ENCODE results near the gene DPH7. TPM values are rescaled to one million over a fixed set of nuclear protein-coding genes. Genes with fewer than 3 reads are reported as not detected.
A peak's percentile ranks its signal among the peaks of the same experiment; 100 is the strongest.

The DPH7 gene
- total and polyA plus RNA-seq, 2 donors = 26.2 to 93.1 TPM

DNA sequence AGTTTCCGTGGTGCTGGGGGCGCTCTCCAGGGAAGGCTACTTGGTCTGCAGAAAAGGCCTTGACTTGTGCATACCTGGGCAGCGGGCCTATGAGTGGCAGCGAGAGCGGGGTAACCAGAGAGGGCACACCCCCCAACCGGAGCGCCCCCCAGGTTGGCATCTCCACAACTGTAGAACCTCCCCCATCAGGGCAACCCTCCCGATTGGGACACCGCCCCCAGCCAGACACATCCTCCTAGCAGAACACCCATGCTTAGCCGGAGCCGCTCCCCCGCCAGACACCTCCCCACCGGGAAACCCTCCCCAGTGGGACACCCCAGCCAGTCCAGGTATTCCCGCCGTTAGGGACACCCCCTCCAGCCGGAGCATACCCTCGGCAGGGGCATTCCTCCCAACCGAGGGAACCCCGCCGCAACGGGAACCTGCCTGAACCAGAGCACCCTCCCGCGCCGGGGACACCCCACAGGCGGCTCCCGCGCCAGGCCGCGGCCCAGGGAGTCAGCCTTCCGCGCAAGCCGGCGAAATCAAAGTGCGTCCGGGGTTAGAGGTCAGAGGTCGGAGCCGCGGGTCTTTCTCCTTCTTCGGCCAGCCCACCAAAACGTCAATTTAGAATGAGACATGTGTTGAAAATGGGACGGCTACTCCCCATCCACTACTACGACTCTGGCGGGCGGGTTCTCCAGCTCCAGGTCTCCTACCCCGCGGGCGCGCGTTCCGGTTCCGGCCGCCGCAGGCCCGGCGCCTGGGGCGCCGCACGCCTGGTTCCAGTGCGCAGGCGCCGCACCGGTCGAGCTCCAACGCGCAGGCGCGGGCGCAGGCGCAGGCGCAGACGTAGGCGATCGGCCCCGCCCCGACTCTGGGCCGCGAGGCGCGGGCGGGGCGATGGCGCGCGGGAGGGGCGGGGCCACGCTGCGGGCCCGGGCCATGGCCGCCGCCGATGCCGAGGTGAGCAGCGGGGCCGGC lies 39.7 kb upstream of the DPH7 start, which contains the start of gene EHMT1:
TSS of gene EHMT1 (plus strand) at position 901 of the 963 bp plus-strand sequence. CDS start at position 925, 24 bp downstream.
- peak; percentile 62 to 93 (median 78) for DNase-seq (ENCODE audit: low read depth in 6 of 9, low spot score in 9 of 9)
- peaks cover 19 to 24% of the 10 kb centered on the region in 2 donors for H3K4me1 ChIP-seq (ENCODE audit: control insufficient read depth in 2 of 2, insufficient read depth in 2 of 2, low read length in 2 of 2)
- no peaks in the 10 kb centered on the region for H3K9me3 ChIP-seq (ENCODE audit: control insufficient read depth in 2 of 2, insufficient read depth in 1 of 2, low read length in 1 of 2)
- WGBS = under 1% methylated on average over 94 of the region's 94 CpGs
- peak within 1 kb of the TSS; percentile 79 to 85 for H3K4me3 ChIP-seq (ENCODE audit: low read length in 2 of 2)
- no peaks in the 10 kb centered on the region for H3K27me3 ChIP-seq (ENCODE audit: control insufficient read depth in 2 of 2, insufficient read depth in 1 of 2, low read length in 1 of 2)
- peaks cover 22 to 25% of the 10 kb centered on the region in 2 donors for H3K36me3 ChIP-seq (ENCODE audit: control insufficient read depth in 2 of 2, insufficient read depth in 2 of 2, low read length in 1 of 2)
- H3K27ac ChIP-seq (ENCODE audit: low read depth in 1 of 2, low read length in 1 of 2) = peak within 1 kb of the TSS; percentile 83 to 91

DNA sequence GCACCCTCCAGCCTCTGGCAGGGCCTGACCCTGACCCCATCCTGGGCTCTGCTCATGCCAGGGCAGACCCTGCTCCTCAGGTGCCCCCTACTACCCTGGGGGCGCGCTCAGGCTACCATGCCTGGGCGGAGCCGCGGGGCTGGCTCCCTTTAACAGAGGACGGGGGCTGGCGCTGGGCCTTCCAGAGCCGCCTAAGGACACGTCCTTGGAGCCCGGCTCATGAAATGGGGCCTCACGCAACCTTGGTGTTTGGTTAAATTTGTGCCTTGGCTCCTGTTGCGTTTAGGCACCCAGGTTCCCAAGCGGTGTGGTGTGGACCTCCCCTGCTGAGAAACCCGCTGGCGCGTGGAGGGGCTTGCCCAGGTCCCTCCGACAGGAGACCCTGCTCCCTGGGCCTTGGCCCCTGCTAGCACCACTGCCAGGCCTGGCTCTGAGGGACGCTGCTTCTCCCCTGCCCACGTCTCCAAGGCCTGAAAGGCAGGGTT lies 36.7 kb upstream of the DPH7 start:
- Histone ChIP-seq H3K9me3 (ENCODE audit: control insufficient read depth in 2 of 2, insufficient read depth in 1 of 2, low read length in 1 of 2) (no peaks in the 10 kb centered on the region), H3K4me3 (ENCODE audit: low read length in 2 of 2) (no peak overlapping the region), H3K36me3 (ENCODE audit: control insufficient read depth in 2 of 2, insufficient read depth in 2 of 2, low read length in 1 of 2) (peaks cover 22 to 24% of the 10 kb centered on the region in 2 donors), H3K27ac (ENCODE audit: low read depth in 1 of 2, low read length in 1 of 2) (no peak overlapping the region), H3K4me1 (ENCODE audit: control insufficient read depth in 2 of 2, insufficient read depth in 2 of 2, low read length in 2 of 2) (peaks cover 12 to 14% of the 10 kb centered on the region in 2 donors), H3K27me3 (ENCODE audit: control insufficient read depth in 2 of 2, insufficient read depth in 1 of 2, low read length in 1 of 2) (no peaks in the 10 kb centered on the region)
- no peak for DNase-seq (ENCODE audit: low read depth in 6 of 9, low spot score in 9 of 9)
- 98% methylated on average over 19 of the region's 19 CpGs for WGBS

DNA sequence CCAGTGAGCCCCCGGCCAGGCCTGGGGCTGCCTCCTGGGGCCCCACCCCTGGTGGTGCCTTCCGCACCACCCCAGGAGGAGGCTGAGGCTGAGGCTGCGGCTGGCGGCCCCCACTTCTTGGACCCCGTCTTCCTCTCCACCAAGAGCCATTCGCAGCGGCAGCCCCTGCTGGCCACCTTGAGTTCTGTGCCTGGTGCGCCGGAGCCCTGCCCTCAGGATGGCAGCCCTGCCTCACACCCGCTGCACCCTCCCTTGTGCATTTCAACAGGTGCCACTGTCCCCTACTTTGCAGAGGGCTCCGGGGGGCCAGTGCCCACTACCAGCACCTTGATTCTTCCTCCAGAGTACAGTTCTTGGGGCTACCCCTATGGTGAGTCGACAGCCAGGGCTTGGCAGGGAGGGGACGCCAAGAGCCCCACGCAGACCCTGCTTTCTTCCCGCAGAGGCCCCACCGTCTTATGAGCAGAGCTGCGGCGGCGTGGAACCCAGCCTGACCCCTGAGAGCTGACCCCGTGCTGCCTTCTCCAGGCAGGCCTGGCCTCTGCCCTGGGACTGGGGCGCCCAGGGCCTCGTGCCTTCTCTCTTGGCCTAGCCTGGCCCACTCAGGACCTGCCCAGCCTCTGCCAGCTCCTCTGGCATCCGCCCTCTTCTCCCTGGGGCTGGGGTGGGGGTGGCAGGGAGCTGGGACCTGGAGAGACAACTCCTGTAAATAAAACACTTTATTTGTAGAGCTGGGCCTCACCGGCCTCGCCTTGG lies 36.1 kb upstream of the DPH7 start:
- Histone ChIP-seq H3K4me3 (ENCODE audit: low read length in 2 of 2) (no peak overlapping the region), H3K36me3 (ENCODE audit: control insufficient read depth in 2 of 2, insufficient read depth in 2 of 2, low read length in 1 of 2) (peaks cover 22 to 24% of the 10 kb centered on the region in 2 donors), H3K27me3 (ENCODE audit: control insufficient read depth in 2 of 2, insufficient read depth in 1 of 2, low read length in 1 of 2) (no peaks in the 10 kb centered on the region), H3K4me1 (ENCODE audit: control insufficient read depth in 2 of 2, insufficient read depth in 2 of 2, low read length in 2 of 2) (peaks cover 9 to 12% of the 10 kb centered on the region in 2 donors), H3K27ac (ENCODE audit: low read depth in 1 of 2, low read length in 1 of 2) (no peak overlapping the region), H3K9me3 (ENCODE audit: control insufficient read depth in 2 of 2, insufficient read depth in 1 of 2, low read length in 1 of 2) (no peaks in the 10 kb centered on the region)
- DNase-seq (ENCODE audit: low read depth in 6 of 9, low spot score in 9 of 9) = no peak
- 95% methylated on average over 25 of the region's 25 CpGs for WGBS

DNA sequence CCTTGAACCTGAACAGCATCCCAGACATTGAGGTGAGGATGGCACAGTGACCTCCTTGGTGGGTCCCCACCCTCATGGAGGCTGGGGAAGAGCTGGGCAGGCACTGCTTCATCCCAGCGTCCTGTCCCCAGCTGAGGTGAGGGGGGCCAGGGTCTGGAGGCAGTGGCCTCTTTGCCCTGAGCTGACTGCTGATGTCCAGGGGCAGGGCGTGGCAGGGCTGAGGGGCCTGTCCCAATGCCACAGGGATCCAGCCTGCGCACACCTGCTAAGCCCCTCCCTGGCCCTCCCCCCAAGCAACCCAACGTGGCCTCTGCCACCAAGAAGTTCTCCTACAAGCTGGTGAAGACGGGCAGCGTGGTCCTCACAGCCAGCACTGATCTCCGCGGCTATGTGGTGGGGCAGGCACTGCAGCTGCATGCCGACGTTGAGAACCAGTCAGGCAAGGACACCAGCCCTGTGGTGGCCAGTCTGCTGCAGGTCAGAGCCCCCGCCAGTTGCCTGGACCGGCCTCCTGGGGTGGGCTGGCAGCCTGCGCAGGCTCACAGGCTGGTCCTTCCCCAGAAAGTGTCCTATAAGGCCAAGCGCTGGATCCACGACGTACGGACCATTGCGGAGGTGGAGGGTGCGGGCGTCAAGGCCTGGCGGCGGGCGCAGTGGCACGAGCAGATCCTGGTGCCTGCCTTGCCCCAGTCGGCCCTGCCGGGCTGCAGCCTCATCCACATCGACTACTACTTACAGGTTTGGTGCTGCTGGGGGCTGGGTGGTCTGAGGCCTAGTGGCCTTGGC lies 35.2 kb upstream of the DPH7 start:
- Histone ChIP-seq H3K4me1 (ENCODE audit: control insufficient read depth in 2 of 2, insufficient read depth in 2 of 2, low read length in 2 of 2) (peaks cover 7 to 10% of the 10 kb centered on the region in 2 donors), H3K27ac (ENCODE audit: low read depth in 1 of 2, low read length in 1 of 2) (no peak overlapping the region), H3K4me3 (ENCODE audit: low read length in 2 of 2) (no peak overlapping the region), H3K27me3 (ENCODE audit: control insufficient read depth in 2 of 2, insufficient read depth in 1 of 2, low read length in 1 of 2) (no peaks in the 10 kb centered on the region), H3K9me3 (ENCODE audit: control insufficient read depth in 2 of 2, insufficient read depth in 1 of 2, low read length in 1 of 2) (no peaks in the 10 kb centered on the region), H3K36me3 (ENCODE audit: control insufficient read depth in 2 of 2, insufficient read depth in 2 of 2, low read length in 1 of 2) (peaks cover 22 to 24% of the 10 kb centered on the region in 2 donors)
- DNase-seq (ENCODE audit: low read depth in 6 of 9, low spot score in 9 of 9) = no peak
- 96% methylated on average over 27 of the region's 27 CpGs for WGBS

DNA sequence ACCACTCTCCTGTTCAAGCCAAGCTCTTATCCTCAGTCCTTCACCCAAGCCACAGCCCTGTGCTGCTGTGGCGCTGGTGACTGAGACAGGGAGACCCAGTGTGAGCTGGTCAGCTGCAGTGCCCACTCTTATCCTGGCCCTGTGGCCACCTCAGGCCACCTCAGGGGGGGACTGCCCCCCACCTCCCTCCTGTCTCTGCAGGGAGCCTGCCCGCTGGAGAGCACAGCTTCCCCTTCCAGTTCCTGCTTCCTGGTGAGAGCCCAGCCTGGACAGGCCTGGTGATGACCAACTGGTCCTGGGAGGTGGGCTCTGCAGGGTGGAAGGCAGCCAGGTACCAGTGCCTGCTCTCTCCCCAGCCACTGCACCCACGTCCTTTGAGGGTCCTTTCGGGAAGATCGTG lies 34.5 kb upstream of the DPH7 start:
- peaks cover 22 to 24% of the 10 kb centered on the region in 2 donors for H3K36me3 ChIP-seq (ENCODE audit: control insufficient read depth in 2 of 2, insufficient read depth in 2 of 2, low read length in 1 of 2)
- no peaks in the 10 kb centered on the region for H3K27me3 ChIP-seq (ENCODE audit: control insufficient read depth in 2 of 2, insufficient read depth in 1 of 2, low read length in 1 of 2)
- no peaks in the 10 kb centered on the region for H3K9me3 ChIP-seq (ENCODE audit: control insufficient read depth in 2 of 2, insufficient read depth in 1 of 2, low read length in 1 of 2)
- no peak overlapping the region for H3K4me3 ChIP-seq (ENCODE audit: low read length in 2 of 2)
- WGBS = 98% methylated on average over 5 of the region's 5 CpGs
- no peak overlapping the region for H3K27ac ChIP-seq (ENCODE audit: low read depth in 1 of 2, low read length in 1 of 2)
- H3K4me1 ChIP-seq (ENCODE audit: control insufficient read depth in 2 of 2, insufficient read depth in 2 of 2, low read length in 2 of 2) = peaks cover 7 to 14% of the 10 kb centered on the region in 2 donors
- DNase-seq (ENCODE audit: low read depth in 6 of 9, low spot score in 9 of 9) = no peak

DNA sequence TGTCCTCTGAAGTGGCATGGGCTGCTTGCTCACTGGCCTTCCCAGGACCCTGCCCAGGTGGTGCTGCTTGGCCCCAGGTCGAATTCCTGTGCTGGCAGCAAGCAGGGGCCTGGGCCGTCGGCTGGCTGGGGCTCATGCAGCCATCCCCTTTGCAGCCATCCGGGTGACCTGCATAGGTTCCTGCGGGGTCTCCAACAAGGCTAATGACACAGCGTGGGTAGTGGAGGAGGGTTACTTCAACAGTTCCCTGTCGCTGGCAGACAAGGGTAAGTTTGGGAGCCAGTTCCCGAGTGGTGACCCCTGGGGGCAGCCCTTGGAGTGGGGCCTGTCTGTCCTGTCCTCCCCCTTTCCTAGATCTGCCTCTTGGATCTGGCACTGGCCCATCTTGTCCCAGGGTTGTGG lies 34.0 kb upstream of the DPH7 start:
- no peak for DNase-seq (ENCODE audit: low read depth in 6 of 9, low spot score in 9 of 9)
- peaks cover 22 to 24% of the 10 kb centered on the region in 2 donors for H3K36me3 ChIP-seq (ENCODE audit: control insufficient read depth in 2 of 2, insufficient read depth in 2 of 2, low read length in 1 of 2)

DNA sequence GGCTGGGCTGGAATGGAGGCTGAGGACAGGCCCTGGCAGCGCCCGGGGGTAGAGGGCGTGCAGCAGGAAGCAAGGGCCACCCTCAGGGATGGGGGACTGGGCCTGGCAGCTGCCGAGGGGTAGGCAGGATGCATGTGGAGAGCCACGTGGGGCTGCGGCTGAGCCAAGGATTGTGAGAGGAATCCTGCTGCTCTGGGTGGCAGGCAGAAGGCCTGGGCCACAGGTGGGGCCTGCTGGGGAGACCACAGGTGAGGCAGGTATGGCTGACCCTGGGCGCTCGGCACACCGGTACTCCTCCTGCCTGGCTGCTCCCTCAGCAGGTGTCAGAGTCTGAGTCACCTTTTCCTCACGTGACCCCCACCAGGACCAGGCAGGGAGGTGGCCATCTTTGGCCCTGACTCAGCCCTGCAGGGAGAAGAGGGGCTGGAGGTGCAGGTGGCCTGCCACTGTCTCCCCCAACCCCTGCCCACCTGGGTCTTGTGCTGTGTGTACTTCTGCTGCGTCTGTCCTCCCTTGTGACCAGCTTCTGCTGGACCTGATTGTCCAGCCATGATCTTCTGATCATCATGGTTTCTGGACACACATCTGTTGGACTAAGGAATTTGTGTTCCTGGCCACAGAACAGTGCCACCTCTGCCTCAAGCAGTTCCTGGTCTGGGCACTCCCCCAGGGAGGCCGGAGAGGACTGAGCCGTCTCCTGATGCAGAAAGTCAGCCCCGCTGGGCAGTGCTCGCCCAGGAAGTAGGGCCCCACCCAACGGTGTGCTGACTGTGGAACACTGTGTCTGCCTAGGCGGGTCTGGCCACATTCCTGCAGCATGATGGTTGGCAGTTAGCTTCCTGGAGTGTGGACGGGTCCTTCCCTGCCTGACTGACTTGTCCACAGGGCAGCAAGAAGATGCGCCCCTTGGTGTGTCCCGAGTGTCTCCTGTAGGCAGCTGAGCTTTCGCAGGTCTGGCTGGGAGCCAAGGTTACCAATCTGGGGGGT lies 33.2 kb upstream of the DPH7 start:
- Histone ChIP-seq H3K27me3 (ENCODE audit: control insufficient read depth in 2 of 2, insufficient read depth in 1 of 2, low read length in 1 of 2) (peaks cover 0 to 2% of the 10 kb centered on the region in 2 donors), H3K4me1 (ENCODE audit: control insufficient read depth in 2 of 2, insufficient read depth in 2 of 2, low read length in 2 of 2) (peaks cover 4 to 13% of the 10 kb centered on the region in 2 donors), H3K27ac (ENCODE audit: low read depth in 1 of 2, low read length in 1 of 2) (peak overlapping the region in 1 of 2 donors; percentile 33), H3K36me3 (ENCODE audit: control insufficient read depth in 2 of 2, insufficient read depth in 2 of 2, low read length in 1 of 2) (peaks cover 22 to 24% of the 10 kb centered on the region in 2 donors), H3K4me3 (ENCODE audit: low read length in 2 of 2) (no peak overlapping the region), H3K9me3 (ENCODE audit: control insufficient read depth in 2 of 2, insufficient read depth in 1 of 2, low read length in 1 of 2) (no peaks in the 10 kb centered on the region)
- no peak for DNase-seq (ENCODE audit: low read depth in 6 of 9, low spot score in 9 of 9)
- WGBS = 69% methylated on average over 21 of the region's 21 CpGs

More for the DNA sequence above, 34.0 kb upstream of the DPH7 start:
- Histone ChIP-seq H3K4me3 (ENCODE audit: low read length in 2 of 2) (no peak overlapping the region), H3K27ac (ENCODE audit: low read depth in 1 of 2, low read length in 1 of 2) (peak overlapping the region in 1 of 2 donors; percentile 33), H3K4me1 (ENCODE audit: control insufficient read depth in 2 of 2, insufficient read depth in 2 of 2, low read length in 2 of 2) (peaks cover 4 to 11% of the 10 kb centered on the region in 2 donors), H3K27me3 (ENCODE audit: control insufficient read depth in 2 of 2, insufficient read depth in 1 of 2, low read length in 1 of 2) (no peaks in the 10 kb centered on the region), H3K9me3 (ENCODE audit: control insufficient read depth in 2 of 2, insufficient read depth in 1 of 2, low read length in 1 of 2) (no peaks in the 10 kb centered on the region)
- 89% methylated on average over 8 of the region's 8 CpGs for WGBS

All from thymus (tissue), 11 donors.